ENCODE data around the gene EVC2.

Gene EVC2

DNA sequence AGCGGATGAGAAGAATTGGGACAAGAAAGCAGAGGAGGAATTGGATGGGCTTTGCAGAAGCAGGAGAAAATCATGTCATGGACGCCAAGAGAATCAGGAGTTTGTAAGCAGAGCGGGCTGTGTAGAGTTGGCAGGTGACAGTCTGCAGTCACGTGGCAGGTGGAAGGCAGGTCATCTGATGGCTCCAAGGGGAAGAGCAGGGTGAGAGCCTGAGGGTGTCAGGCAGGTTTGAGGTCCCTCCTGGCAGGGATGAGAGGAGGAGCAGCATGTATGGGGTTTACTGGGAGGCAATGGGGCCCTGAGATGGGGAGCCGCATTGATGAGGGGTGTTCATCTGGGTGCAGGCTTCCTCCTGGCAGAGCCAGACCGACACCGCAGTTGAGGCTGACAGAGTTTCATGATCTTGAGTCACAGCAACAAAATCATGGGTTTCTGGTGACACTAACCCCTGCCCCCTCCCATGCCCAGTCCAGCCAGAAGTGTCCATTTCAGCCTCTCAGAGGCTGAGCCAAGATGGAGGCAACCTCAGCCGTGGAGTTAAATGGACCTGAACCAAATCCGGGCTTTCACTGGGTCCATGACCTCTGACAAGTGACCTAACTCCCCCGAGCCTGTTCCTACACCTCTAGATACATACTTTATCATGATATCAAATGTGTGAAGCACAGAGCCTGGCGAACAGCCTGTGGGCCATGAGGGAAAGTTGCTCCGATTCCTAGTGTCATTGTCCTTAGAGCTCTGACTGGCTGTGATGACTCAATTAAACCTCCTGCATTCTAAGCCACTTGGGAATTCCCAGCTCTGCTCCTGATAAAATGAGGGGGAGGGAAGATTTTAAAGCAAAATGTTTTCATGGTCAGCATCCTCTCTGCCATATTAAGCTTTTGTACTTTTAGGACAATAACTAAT, 38.7 kb upstream of the EVC2 start:
- TF ChIP-seq, protein P1, sequence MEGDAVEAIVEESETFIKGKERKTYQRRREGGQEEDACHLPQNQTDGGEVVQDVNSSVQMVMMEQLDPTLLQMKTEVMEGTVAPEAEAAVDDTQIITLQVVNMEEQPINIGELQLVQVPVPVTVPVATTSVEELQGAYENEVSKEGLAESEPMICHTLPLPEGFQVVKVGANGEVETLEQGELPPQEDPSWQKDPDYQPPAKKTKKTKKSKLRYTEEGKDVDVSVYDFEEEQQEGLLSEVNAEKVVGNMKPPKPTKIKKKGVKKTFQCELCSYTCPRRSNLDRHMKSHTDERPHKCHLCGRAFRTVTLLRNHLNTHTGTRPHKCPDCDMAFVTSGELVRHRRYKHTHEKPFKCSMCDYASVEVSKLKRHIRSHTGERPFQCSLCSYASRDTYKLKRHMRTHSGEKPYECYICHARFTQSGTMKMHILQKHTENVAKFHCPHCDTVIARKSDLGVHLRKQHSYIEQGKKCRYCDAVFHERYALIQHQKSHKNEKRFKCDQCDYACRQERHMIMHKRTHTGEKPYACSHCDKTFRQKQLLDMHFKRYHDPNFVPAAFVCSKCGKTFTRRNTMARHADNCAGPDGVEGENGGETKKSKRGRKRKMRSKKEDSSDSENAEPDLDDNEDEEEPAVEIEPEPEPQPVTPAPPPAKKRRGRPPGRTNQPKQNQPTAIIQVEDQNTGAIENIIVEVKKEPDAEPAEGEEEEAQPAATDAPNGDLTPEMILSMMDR (IDR thresholded peaks at IDR 0.05; ENCODE audit: control extremely low read depth, extremely low read depth, low read depth, missing control alignments) = no peak
- ChIA-PET CTCF (no interaction called here), POLR2A (no interaction called here)
- DNase-seq (ENCODE audit: extremely low spot score) = no peak

- no peak for DNase-seq (ENCODE audit: extremely low spot score)
- ChIA-PET POLR2A (no interaction called here), CTCF (no interaction called here)
- TF ChIP-seq, protein P1 (IDR thresholded peaks at IDR 0.05; ENCODE audit: control extremely low read depth, extremely low read depth, low read depth, missing control alignments) = no peak
Measured at GRCh38 chr4:5746250-5746649, 37.9 kb upstream of the EVC2 start.

GRCh38 chr4:5742968-5743367, 34.6 kb upstream of the EVC2 start:
- POLR2A ChIA-PET = no interaction called here

GRCh38 chr4:5742388-5742787, 34.0 kb upstream of the EVC2 start:
- TF ChIP-seq, protein P1 (IDR thresholded peaks at IDR 0.05; ENCODE audit: control extremely low read depth, extremely low read depth, low read depth, missing control alignments) = no peak
- no peak for DNase-seq (ENCODE audit: extremely low spot score)
- ChIA-PET CTCF (no interaction called here), POLR2A (no interaction called here)

More at GRCh38 chr4:5742968-5743367, 34.6 kb upstream of the EVC2 start:
- TF ChIP-seq, protein P1 (IDR thresholded peaks at IDR 0.05; ENCODE audit: control extremely low read depth, extremely low read depth, low read depth, missing control alignments) = no peak
- CTCF ChIA-PET = no interaction called here
- DNase-seq (ENCODE audit: extremely low spot score) = no peak

GRCh38 chr4:5738061-5738460, 29.7 kb upstream of the EVC2 start:
- ChIA-PET CTCF (no interaction called here), POLR2A (no interaction called here)
- no peak for DNase-seq (ENCODE audit: extremely low spot score)
- TF ChIP-seq, protein P1 (IDR thresholded peaks at IDR 0.05; ENCODE audit: control extremely low read depth, extremely low read depth, low read depth, missing control alignments) = no peak

DNA sequence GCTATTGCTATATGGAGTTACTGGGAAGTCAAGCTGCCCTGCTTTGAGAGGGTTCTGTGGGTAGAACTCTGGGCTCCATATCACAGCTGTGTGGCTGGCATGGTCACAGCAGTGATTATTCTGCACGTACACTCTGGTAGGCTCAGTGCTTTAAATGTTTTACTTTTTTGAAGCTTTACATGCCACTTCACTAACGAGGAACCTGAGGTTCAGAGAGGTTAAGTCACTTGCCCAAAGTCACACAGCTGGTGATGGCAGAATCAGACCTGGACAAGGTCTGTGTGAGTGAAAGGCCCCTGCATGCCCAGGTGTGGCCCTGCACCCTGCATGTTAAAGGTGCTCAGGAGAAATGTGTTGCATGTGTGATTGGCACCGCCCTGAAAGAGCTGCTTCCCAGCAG, 27.1 kb upstream of the EVC2 start:
- DNase-seq (ENCODE audit: extremely low spot score) = peak; percentile 2
- POLR2A ChIA-PET = no interaction called here
- CTCF ChIA-PET = interaction anchor here (1.4 kb wide), 1 partner anchor 9 kb away, joined by 4 read pairs; no protein-coding TSS in a partner anchor
- TF ChIP-seq, protein P1 (IDR thresholded peaks at IDR 0.05; ENCODE audit: control extremely low read depth, extremely low read depth, low read depth, missing control alignments) = no peak

All from GM10248 (cell line).